Muscle layer of colon (tissue), 2 donors: ENCODE data around the gene MRPS26.

Experiments
- H3K27ac ChIP-seq: one replicate; pipeline ENCODE4 v1.7.0; 2013; ENCODE audit warnings: low read depth, mild to moderate bottlenecking, low read length, moderate library complexity
- H3K27me3 ChIP-seq, 2 donors: one replicate each; pipeline ENCODE4 v1.7.0; 2013; ENCODE audit warnings: low read length in 2 of 2, mild to moderate bottlenecking in 2 of 2; ENCODE audit not compliant: insufficient read depth in 2 of 2, control insufficient read depth in 1 of 2
- H3K36me3 ChIP-seq: one replicate; pipeline ENCODE4 v1.7.0; 2013; ENCODE audit warnings: mild to moderate bottlenecking, low read length; ENCODE audit not compliant: insufficient read depth
- H3K4me1 ChIP-seq: one replicate; pipeline ENCODE4 v1.7.0; 2013; ENCODE audit warnings: mild to moderate bottlenecking, low read length; ENCODE audit not compliant: insufficient read depth
- H3K4me3 ChIP-seq, 2 donors: one replicate each; pipeline ENCODE4 v1.7.0; 2013; ENCODE audit warnings: low read length in 2 of 2, low read depth in 1 of 2, mild to moderate bottlenecking in 1 of 2, moderate library complexity in 1 of 2
- H3K9ac ChIP-seq: one replicate; pipeline ENCODE4 v1.7.0; 2013; ENCODE audit warnings: low read length
- H3K9me3 ChIP-seq: one replicate; pipeline ENCODE4 v1.7.0; 2013; ENCODE audit warnings: mild to moderate bottlenecking, low read length
- donor health status: abdominal sarcoma.
- donor health status: Adenocarcinoma of cecum.

The MRPS26 gene

GRCh38 chr20:3094848-3095629 lies 49.2 kb downstream of the MRPS26 start:
- Histone ChIP-seq H3K4me3 (no peak overlapping the region), H3K27me3 (peaks cover 6 to 22% of the 10 kb centered on the region in 2 donors), H3K9me3 (no peaks in the 10 kb centered on the region), H3K9ac (no peak overlapping the region), H3K36me3 (no peaks in the 10 kb centered on the region), H3K4me1 (no peaks in the 10 kb centered on the region), H3K27ac (no peak overlapping the region)
